ENCODE measurements around the gene DDI1.
"Not testable (repeated sequence)": the region's sequence is repeated elsewhere in the genome, so short reads cannot be mapped to it uniquely, and the experiment has no call there.

Gene DDI1

GRCh38 chr11:104043142-104043541, 6.7 kb downstream of the DDI1 start:
- no peak for DNase-seq

- DNase-seq: no peak
These were observed 7.3 kb downstream of the DDI1 start for GRCh38 chr11:104043678-104044239.

GRCh38 chr11:104046331-104046730, 9.9 kb downstream of the DDI1 start:
- no peak for DNase-seq

- not testable (repeated sequence) for DNase-seq
These were observed 10.4 kb downstream of the DDI1 start for GRCh38 chr11:104046858-104047257.

- no peak for DNase-seq
These were observed 12.7 kb downstream of the DDI1 start for GRCh38 chr11:104049116-104049515.

- no peak for DNase-seq
These were observed 15.3 kb downstream of the DDI1 start for GRCh38 chr11:104051778-104052177.

GRCh38 chr11:104053743-104054478, 17.5 kb downstream of the DDI1 start:
- DNase-seq: no peak

- no peak for DNase-seq
These were observed 18.6 kb downstream of the DDI1 start for GRCh38 chr11:104054911-104055529.

- no peak for DNase-seq
These were observed 19.2 kb downstream of the DDI1 start for GRCh38 chr11:104055596-104055995.

GRCh38 chr11:104057908-104058307, 21.5 kb downstream of the DDI1 start:
- DNase-seq: no peak

GRCh38 chr11:104058680-104059079, 22.2 kb downstream of the DDI1 start:
- no peak for DNase-seq

- DNase-seq: no peak
These were observed 23.8 kb downstream of the DDI1 start for GRCh38 chr11:104060004-104060794.

GRCh38 chr11:104060820-104061219, 24.4 kb downstream of the DDI1 start:
- DNase-seq: no peak

- DNase-seq: no peak
These were observed 25.5 kb downstream of the DDI1 start for GRCh38 chr11:104061853-104062521.

- DNase-seq: no peak
These were observed 27.7 kb downstream of the DDI1 start for GRCh38 chr11:104064034-104064630.

GRCh38 chr11:104067534-104067933, 31.1 kb downstream of the DDI1 start:
- no peak for DNase-seq

GRCh38 chr11:104073950-104074705, 37.7 kb downstream of the DDI1 start:
- peak in 1 of 2 donors; percentile 25 for DNase-seq

GRCh38 chr11:104075091-104075490, 38.7 kb downstream of the DDI1 start:
- DNase-seq: no peak

- DNase-seq: no peak
These were observed 39.3 kb downstream of the DDI1 start for GRCh38 chr11:104075706-104076105.

GRCh38 chr11:104076455-104076854, 40.0 kb downstream of the DDI1 start:
- DNase-seq: no peak

- no peak for DNase-seq
These were observed 41.8 kb downstream of the DDI1 start for GRCh38 chr11:104078245-104078644.

- no peak for DNase-seq
These were observed 42.6 kb downstream of the DDI1 start for GRCh38 chr11:104078995-104079394.

Data from CD4-positive, alpha-beta T cell treated with Interferon alpha-2 for 1 hour (primary cell).